Neural progenitor cell (in vitro differentiated cells): ENCODE measurements around the gene C11orf86.

ENCODE experiments used
- CTCF ChIP-seq: fragments of 200-600 bp; sonication (generic); IDR thresholded peaks from 2 replicates; pipeline ENCODE4 v1.5.1; 2017; ENCODE audit warnings: antibody characterized with exemption, mild to moderate bottlenecking
- EZH2 ChIP-seq: fragments of 200-600 bp; sonication (generic); IDR thresholded peaks from 2 replicates; pipeline ENCODE4 v1.6.1; 2017; ENCODE audit warnings: antibody characterized with exemption, mild to moderate bottlenecking, moderate library complexity

- TF ChIP-seq CTCF (no peak), EZH2 (no peak)
These were observed 45.8 kb downstream of the C11orf86 start for GRCh38 chr11:67020949-67021348.
